Fibroblast of peridontal ligament (primary cell): Measurements from ENCODE around the gene GNPDA1.

Experiments
- DNase-seq: peaks from one replicate; pipeline ENCODE4 v3.0.0-alpha.2; 2010; ENCODE audit errors: extremely low read depth

GNPDA1 gene

DNA sequence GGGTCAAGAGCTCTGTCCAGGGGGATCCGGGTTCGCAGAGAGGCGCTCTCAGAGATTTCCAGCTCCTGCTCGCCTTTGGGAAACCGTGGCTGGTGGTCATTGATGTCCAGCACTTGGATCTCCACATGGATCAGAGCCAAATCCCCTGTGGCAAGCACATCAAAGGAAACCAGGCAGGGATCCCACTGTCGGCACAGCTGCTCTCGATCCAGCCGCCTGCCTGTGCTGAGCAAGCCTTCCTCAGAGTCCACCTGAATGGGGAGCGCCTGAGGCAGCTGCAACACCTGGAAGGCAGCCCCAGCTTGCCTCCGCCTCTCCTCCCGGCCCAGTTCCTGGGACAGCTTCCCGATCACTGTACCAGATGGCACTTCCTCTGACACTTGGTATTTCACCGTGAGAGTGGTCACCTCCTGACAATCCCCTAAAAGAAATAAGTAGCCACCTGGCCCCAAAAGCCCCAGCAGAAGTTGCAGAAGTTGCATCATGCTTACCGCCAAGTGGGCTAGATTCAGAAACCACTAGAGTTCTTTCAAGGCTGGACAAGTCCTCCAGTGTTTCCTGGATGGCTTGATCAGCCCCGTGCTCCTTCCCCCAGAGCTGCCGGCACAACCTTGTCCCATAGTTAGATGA is 55.3 kb downstream of the GNPDA1 start:
- no peak for DNase-seq

DNA sequence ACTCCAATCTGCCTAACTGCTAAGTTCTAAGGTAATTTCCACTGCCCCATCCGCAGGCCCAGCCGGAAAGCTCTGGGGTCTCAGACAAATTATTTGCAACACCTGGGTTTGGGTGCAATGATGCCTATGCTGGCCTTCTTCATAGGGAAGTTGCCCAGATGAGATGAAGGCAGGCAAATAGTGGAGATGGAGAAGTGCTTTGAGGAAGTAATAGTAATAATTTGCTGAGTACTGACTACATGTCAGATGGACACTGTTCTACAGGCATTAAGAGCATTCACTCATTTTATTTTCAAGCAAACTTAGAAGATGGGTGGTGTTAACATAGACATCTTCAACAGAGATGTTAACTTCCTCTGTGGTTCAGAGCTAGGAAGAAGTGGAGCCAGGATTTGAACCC is 58.6 kb downstream of the GNPDA1 start:
- no peak for DNase-seq

DNA sequence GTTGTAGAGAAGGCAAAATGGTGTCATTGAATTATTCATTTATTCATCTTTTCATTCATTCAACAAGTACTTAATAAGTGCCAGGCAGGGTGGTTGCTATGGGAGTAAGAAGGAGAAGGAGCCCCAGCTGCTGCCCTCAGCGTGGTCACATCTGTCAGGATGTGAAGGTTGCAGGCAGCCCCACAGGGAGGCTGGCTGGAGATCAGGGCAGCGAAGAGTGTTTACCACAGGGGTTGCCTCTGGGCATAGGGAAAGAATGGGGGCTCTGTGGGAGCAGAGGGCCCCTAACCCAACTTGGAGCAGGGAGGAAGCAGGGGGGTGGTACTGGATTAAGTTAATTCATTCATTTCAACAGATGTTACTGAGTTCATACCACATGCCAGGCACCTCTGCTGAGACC is 60.8 kb downstream of the GNPDA1 start:
- DNase-seq = no peak

DNA sequence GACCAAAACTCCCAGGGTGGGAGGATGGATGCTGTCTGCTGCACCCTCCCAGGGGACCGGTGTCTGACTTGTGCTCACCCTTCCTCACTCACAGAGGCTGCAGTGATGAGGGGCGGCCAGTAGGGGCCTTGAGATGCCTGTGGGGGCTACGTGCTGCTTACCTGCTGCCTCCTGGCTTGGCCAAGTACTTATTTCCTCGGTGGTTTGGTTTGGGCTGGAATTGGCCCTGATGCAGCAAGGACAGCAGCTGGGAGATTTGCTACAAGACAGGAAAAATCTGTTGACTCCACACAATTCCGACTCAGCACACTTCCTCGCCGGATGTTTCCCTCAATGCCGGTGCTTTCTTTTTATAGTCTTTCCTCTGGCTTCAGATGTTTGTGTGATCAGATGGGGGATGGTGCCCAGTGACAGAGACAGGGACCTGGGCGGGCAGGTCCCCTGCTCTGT is 61.5 kb downstream of the GNPDA1 start:
- DNase-seq = no peak
